ENCODE data around the gene ATP9A. TPM values are rescaled to one million over a fixed set of nuclear protein-coding genes. Genes with fewer than 3 reads are reported as not detected.
A peak's percentile ranks its signal among the peaks of the same experiment; 100 is the strongest.
"Not testable (repeated sequence)": the region's sequence is repeated elsewhere in the genome, so short reads cannot be mapped to it uniquely, and the experiment has no call there.

ATP9A gene
- total RNA-seq, 1 donor from 2014 or later: 23.1 TPM

DNA sequence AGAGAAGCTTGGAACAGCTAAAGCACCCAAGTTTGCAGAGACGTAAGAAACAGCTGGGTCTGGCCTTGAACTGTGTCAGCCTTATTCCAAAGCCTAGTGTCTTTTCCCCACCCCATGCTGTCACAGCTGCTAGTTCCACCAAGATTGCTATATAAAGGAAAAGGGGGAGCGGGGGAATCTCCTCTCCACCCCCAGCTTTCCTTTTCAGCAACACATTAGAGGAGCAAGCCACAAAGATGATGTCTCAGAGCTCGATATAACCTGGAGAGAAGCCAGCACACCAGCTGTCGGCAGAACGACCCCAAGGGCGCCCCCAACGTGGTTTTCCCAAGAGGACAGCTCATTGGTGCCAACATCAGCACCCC is 36.5 kb downstream of the ATP9A start:
- no peak for TF ChIP-seq CTCF (IDR thresholded peaks at IDR 0.05)
- Histone ChIP-seq H3K4me3 (peak overlapping the region; percentile 8), H3K36me3 (no peaks in the 10 kb centered on the region), H3K4me1 (no peaks in the 10 kb centered on the region), H3K27me3 (ENCODE audit: low read depth) (no peaks in the 10 kb centered on the region), H3K9me3 (no peaks in the 10 kb centered on the region), H3K27ac (peak overlapping the region; percentile 46)
- intact Hi-C loops (cut with DNase I): no loop called here
- DNase-seq: no peak
- ATAC-seq: peak in 1 of 2 donors; percentile 24

DNA sequence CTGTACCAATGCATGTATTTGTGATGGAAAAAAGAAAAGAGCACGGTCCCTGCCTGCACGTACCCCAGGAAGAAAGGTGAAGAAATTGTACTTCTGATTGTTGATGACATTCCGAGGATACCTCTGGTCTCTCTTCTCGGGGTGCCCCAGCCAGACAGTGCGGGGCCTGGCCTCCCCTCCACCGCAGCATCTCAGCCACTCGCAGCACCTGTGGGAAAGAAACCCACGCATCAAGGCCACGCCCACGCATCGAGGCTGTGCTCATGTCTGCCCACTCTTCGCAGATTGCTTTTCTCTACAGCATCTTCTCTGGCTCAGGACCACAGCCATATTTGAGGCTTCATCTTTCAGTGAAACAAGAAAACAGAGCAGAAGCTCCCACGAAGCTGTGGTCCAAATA is 38.4 kb downstream of the ATP9A start:
- no peak overlapping the region for H3K27ac ChIP-seq
- no peak for DNase-seq
- ATAC-seq: no peak

GRCh38 chr20:51728737-51729136 is 39.5 kb downstream of the ATP9A start:
- H3K36me3 ChIP-seq: peaks cover 6% of the 10 kb centered on the region
- no peak overlapping the region for H3K27ac ChIP-seq
- no peaks in the 10 kb centered on the region for H3K9me3 ChIP-seq
- no peak for DNase-seq
- ATAC-seq: no peak
- no peaks in the 10 kb centered on the region for H3K27me3 ChIP-seq (ENCODE audit: low read depth)
- no peaks in the 10 kb centered on the region for H3K4me1 ChIP-seq
- H3K4me3 ChIP-seq: no peak overlapping the region
- TF ChIP-seq CTCF (IDR thresholded peaks at IDR 0.05): no peak
- intact Hi-C loops (cut with DNase I): no loop called here

More for the DNA sequence above, 38.4 kb downstream of the ATP9A start:
- Histone ChIP-seq H3K4me3 (no peak overlapping the region), H3K4me1 (no peaks in the 10 kb centered on the region), H3K36me3 (peaks cover under 1% of the 10 kb centered on the region), H3K9me3 (no peaks in the 10 kb centered on the region), H3K27me3 (ENCODE audit: low read depth) (no peaks in the 10 kb centered on the region)
- no peak for TF ChIP-seq CTCF (IDR thresholded peaks at IDR 0.05)
- intact Hi-C loops (cut with DNase I): no loop called here

DNA sequence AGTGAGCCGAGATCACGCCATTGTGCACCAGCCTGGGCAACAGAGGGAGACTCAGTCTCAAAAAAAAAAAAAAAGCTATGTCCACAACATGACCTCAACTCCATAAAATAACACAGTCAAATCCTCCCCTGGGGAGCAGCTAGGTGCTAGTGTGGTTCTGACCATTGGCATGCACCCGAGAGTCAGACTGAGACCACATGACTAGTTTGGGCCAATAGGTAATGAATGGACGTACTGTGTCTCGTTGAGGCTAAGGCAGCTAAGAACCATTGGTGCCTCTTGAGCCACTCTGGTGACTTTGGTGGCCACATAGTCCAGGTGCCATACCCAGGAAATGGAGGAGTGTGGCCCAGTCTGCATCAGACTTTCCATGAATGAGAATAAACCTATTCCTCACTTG is 40.3 kb downstream of the ATP9A start:
- DNase-seq (no peak), ATAC-seq (no peak)
- TF ChIP-seq CTCF (IDR thresholded peaks at IDR 0.05): no peak
- H3K4me3 ChIP-seq: no peak overlapping the region
- H3K36me3 ChIP-seq: peaks cover 6% of the 10 kb centered on the region
- no peaks in the 10 kb centered on the region for H3K9me3 ChIP-seq
- no peak overlapping the region for H3K27ac ChIP-seq
- intact Hi-C loops (cut with DNase I): no loop called here
- H3K4me1 ChIP-seq: no peaks in the 10 kb centered on the region
- H3K27me3 ChIP-seq (ENCODE audit: low read depth): no peaks in the 10 kb centered on the region

- no peak overlapping the region for H3K4me3 ChIP-seq
- no peak overlapping the region for H3K27ac ChIP-seq
- ATAC-seq (no peak), DNase-seq (no peak)
- no peaks in the 10 kb centered on the region for H3K9me3 ChIP-seq
- H3K4me1 ChIP-seq: no peaks in the 10 kb centered on the region
- TF ChIP-seq CTCF (IDR thresholded peaks at IDR 0.05): no peak
- peaks cover 6% of the 10 kb centered on the region for H3K36me3 ChIP-seq
- no peaks in the 10 kb centered on the region for H3K27me3 ChIP-seq (ENCODE audit: low read depth)
- intact Hi-C loops (cut with DNase I): no loop called here
These were observed 42.5 kb downstream of the ATP9A start for GRCh38 chr20:51725584-51726176.

DNA sequence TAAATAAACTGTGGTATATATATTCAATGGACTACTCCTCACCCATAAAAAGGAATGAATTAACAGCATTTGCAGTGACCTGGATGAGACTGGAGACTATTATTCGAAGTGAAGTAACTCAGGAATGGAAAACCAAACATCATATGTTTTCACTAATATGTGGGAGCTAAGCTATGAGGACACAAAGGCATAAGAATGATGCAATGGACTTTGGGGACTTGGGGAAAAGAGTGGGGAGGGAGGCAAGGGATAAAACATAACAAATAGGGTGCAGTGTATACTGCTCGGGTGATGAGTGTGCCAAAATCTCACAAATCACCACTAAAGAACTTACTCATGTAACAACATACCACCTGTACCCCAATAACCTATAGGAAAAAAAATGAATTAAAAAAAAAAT is 45.2 kb downstream of the ATP9A start:
- H3K27ac ChIP-seq; ATAC-seq; H3K4me3 ChIP-seq; H3K36me3 ChIP-seq; H3K4me1 ChIP-seq; H3K27me3 ChIP-seq (ENCODE audit: low read depth); intact Hi-C loops (cut with DNase I); DNase-seq; H3K9me3 ChIP-seq: not testable (repeated sequence)

DNA sequence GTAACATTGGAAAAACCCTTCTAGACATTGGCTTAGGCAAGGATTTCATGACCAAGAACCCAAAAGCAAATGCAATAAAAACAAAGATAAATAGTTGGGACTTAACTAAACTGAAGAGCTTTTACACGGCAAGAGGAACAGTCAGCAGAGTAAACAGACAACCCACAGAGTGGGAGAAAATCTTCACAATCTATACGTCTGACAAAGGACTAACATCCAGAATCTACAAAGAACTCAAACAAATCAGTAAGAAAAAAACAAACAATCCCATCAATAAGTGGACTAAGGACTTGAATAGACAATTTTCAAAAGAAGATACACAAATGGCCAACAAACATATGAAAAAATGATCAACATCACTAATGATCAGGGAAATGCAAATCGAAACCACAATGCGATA is 45.9 kb downstream of the ATP9A start:
- ATAC-seq; DNase-seq; H3K4me3 ChIP-seq; intact Hi-C loops (cut with DNase I); H3K9me3 ChIP-seq; H3K4me1 ChIP-seq; H3K27ac ChIP-seq; H3K27me3 ChIP-seq (ENCODE audit: low read depth); H3K36me3 ChIP-seq: not testable (repeated sequence)

All from lower lobe of right lung (tissue), 2 donors.